ENCODE results near the gene PREX1.

PREX1 gene

GRCh38 chr20:48734104-48734749 lies 93.6 kb downstream of the PREX1 start:
- DNase-seq (ENCODE audit: low read depth in 2 of 2): no peak

- no peak for DNase-seq (ENCODE audit: low read depth in 2 of 2)
Measured at GRCh38 chr20:48733296-48733790, 94.5 kb downstream of the PREX1 start.

- DNase-seq (ENCODE audit: low read depth in 2 of 2): no peak
Measured at GRCh38 chr20:48732081-48732829, 95.5 kb downstream of the PREX1 start.

GRCh38 chr20:48731536-48731935 lies 96.3 kb downstream of the PREX1 start:
- no peak for DNase-seq (ENCODE audit: low read depth in 2 of 2)

GRCh38 chr20:48730977-48731376 lies 96.8 kb downstream of the PREX1 start:
- no peak for DNase-seq (ENCODE audit: low read depth in 2 of 2)

GRCh38 chr20:48729538-48729937 lies 98.3 kb downstream of the PREX1 start:
- no peak for DNase-seq (ENCODE audit: low read depth in 2 of 2)

- no peak for DNase-seq (ENCODE audit: low read depth in 2 of 2)
Measured at GRCh38 chr20:48728042-48728825, 99.6 kb downstream of the PREX1 start.

- DNase-seq (ENCODE audit: low read depth in 2 of 2): no peak
Measured at GRCh38 chr20:48727226-48727625, 100.6 kb downstream of the PREX1 start.

GRCh38 chr20:48725555-48725991 lies 102.2 kb downstream of the PREX1 start:
- no peak for DNase-seq (ENCODE audit: low read depth in 2 of 2)

- no peak for DNase-seq (ENCODE audit: low read depth in 2 of 2)
Measured at GRCh38 chr20:48724891-48725554, 102.8 kb downstream of the PREX1 start.

GRCh38 chr20:48724382-48724781 lies 103.4 kb downstream of the PREX1 start:
- no peak for DNase-seq (ENCODE audit: low read depth in 2 of 2)

GRCh38 chr20:48723308-48724264 lies 104.2 kb downstream of the PREX1 start:
- no peak for DNase-seq (ENCODE audit: low read depth in 2 of 2)

- DNase-seq (ENCODE audit: low read depth in 2 of 2): no peak
Measured at GRCh38 chr20:48722737-48723191, 105.0 kb downstream of the PREX1 start.

- DNase-seq (ENCODE audit: low read depth in 2 of 2): no peak
Measured at GRCh38 chr20:48722002-48722731, 105.6 kb downstream of the PREX1 start.

- DNase-seq (ENCODE audit: low read depth in 2 of 2): no peak
Measured at GRCh38 chr20:48721324-48722001, 106.3 kb downstream of the PREX1 start.

- DNase-seq (ENCODE audit: low read depth in 2 of 2): no peak
Measured at GRCh38 chr20:48720256-48720985, 107.4 kb downstream of the PREX1 start.

GRCh38 chr20:48719598-48720255 lies 108.1 kb downstream of the PREX1 start:
- DNase-seq (ENCODE audit: low read depth in 2 of 2): no peak
